Measurements from ENCODE around the gene HOXB13.

HOXB13 gene

GRCh38 chr17:48690655-48691054, 37.9 kb downstream of the HOXB13 start:
- H3K4me3 ChIP-seq (ENCODE audit: low read length), result no peak overlapping the region
- no peak for TF ChIP-seq CTCF (conservative IDR thresholded peaks at IDR 0.05; ENCODE audit: low read length)
- DNase-seq (ENCODE audit: low read depth), result no peak

GRCh38 chr17:48681609-48682008, 46.9 kb downstream of the HOXB13 start:
- no peak overlapping the region for H3K4me3 ChIP-seq (ENCODE audit: low read length)
- DNase-seq (ENCODE audit: low read depth), result no peak
- no peak for TF ChIP-seq CTCF (conservative IDR thresholded peaks at IDR 0.05; ENCODE audit: low read length)

GRCh38 chr17:48679385-48680096, 49.0 kb downstream of the HOXB13 start:
- no peak overlapping the region for H3K4me3 ChIP-seq (ENCODE audit: low read length)
- no peak for TF ChIP-seq CTCF (conservative IDR thresholded peaks at IDR 0.05; ENCODE audit: low read length)
- DNase-seq (ENCODE audit: low read depth), result no peak

- peak; percentile 48 for DNase-seq (ENCODE audit: low read depth)
- peak overlapping the region; percentile 37 for H3K4me3 ChIP-seq (ENCODE audit: low read length)
- peak; percentile 73 for TF ChIP-seq CTCF (conservative IDR thresholded peaks at IDR 0.05; ENCODE audit: low read length)
Observed at GRCh38 chr17:48678141-48678971, 50.2 kb downstream of the HOXB13 start.

GRCh38 chr17:48676963-48677558, 51.5 kb downstream of the HOXB13 start:
- no peak for DNase-seq (ENCODE audit: low read depth)
- no peak overlapping the region for H3K4me3 ChIP-seq (ENCODE audit: low read length)
- TF ChIP-seq CTCF (conservative IDR thresholded peaks at IDR 0.05; ENCODE audit: low read length), result no peak

Data from AG10803 (cell line).